GM12878 (cell line): ENCODE measurements around the gene OR6X1. TPM values are rescaled to one million over a fixed set of nuclear protein-coding genes. Genes with fewer than 3 reads are reported as not detected.

ENCODE experiments used
- ATAC-seq: fragments of 200-7000 bp; cut with Tn5 transposase; 3 replicates; pipeline ENCODE4 v1.9.1; 2020; ENCODE audit warnings: mild to moderate bottlenecking, moderate library complexity
- BruUV-seq: library from RNA; stranded (reverse); fragments of 400-500 nt; replicated peaks from 2 replicates; lab custom pipeline; 2021; lab: Mats Ljungman, UMichigan
- CTCF ChIA-PET: fragments of 300-600 bp; sonication (Branson Sonifier 250); formaldehyde crosslinking; extraction: SDS; loops from one replicate; lab custom pipeline; 2021; ENCODE audit warnings: inconsistent platforms; lab: Yijun Ruan, JAX
- POLR2A ChIA-PET: fragments of 350-600 bp; formaldehyde crosslinking; extraction: SDS; loops from one replicate; lab custom pipeline; 2021; ENCODE audit warnings: inconsistent platforms; lab: Charles Lee
- RAD21 ChIA-PET: fragments of 300-600 bp; sonication (Branson Sonifier 250); formaldehyde crosslinking; loops from one replicate; lab custom pipeline; 2023; ENCODE audit warnings: antibody characterized with exemption; ENCODE audit not compliant: unreplicated experiment; lab: Charles Lee
- SMC1A ChIA-PET: fragments of 300-600 bp; sonication (Branson Sonifier 250); formaldehyde crosslinking; loops from one replicate; lab custom pipeline; 2023; ENCODE audit not compliant: unreplicated experiment, uncharacterized antibody; lab: Charles Lee
- DNase-seq: peaks from one replicate; pipeline ENCODE4 v3.0.0-alpha.2; 2011; ENCODE audit warnings: low read depth, low spot score
- FAIRE-seq: peaks from 3 replicates; lab custom pipeline; 2011; peaks lifted over from hg19 to GRCh38; lab: Jason Lieb, UNC
- H2AFZ ChIP-seq: 2 replicates; pipeline ENCODE4 v1.6.0; 2011; ENCODE audit warnings: low read depth, low read length, control low read depth; ENCODE audit not compliant: control insufficient read depth
- H3K27ac ChIP-seq: 2 replicates; pipeline ENCODE4 v1.5.1; 2011; ENCODE audit warnings: control low read depth; ENCODE audit not compliant: control insufficient read depth, insufficient read depth
- H3K27me3 ChIP-seq, 2 experiments: replicated peaks in 1 of 2; 2 replicates each; pipeline versions ENCODE4 v1.6.0 to v1.6.1; 2011; ENCODE audit warnings: low read length in 1 of 2; ENCODE audit not compliant: control insufficient read depth in 2 of 2, insufficient read depth in 2 of 2
- H3K36me3 ChIP-seq, 2 experiments: 2 replicates each; pipeline ENCODE4 v1.5.1; 2011; ENCODE audit warnings: low read length in 1 of 2; ENCODE audit not compliant: control insufficient read depth in 2 of 2, insufficient read depth in 2 of 2
- H3K4me1 ChIP-seq: 2 replicates; pipeline ENCODE4 v1.6.1; 2011; ENCODE audit warnings: mild to moderate bottlenecking, low read length, moderate library complexity, mixed read lengths; ENCODE audit not compliant: control insufficient read depth, insufficient read depth
- H3K4me2 ChIP-seq: 2 replicates; pipeline ENCODE4 v1.6.0; 2011; ENCODE audit warnings: control low read depth; ENCODE audit not compliant: control insufficient read depth, insufficient read depth
- H3K4me3 ChIP-seq: fragments of 200-600 bp; sonication (generic); 2 replicates; pipeline ENCODE4 v1.5.1; 2016
- H3K79me2 ChIP-seq: 2 replicates; pipeline ENCODE4 v1.6.0; 2011; ENCODE audit warnings: low read length; ENCODE audit not compliant: control insufficient read depth, insufficient read depth
- H3K9ac ChIP-seq: 2 replicates; pipeline ENCODE4 v1.8.0; 2011; ENCODE audit warnings: low read length, control low read depth, mixed read lengths; ENCODE audit not compliant: control insufficient read depth, insufficient read depth
- H3K9me3 ChIP-seq: replicated peaks from 3 replicates; pipeline ENCODE4 v1.5.1; 2011; ENCODE audit warnings: mild to moderate bottlenecking, low read length; ENCODE audit not compliant: control insufficient read depth, insufficient read depth
- H4K20me1 ChIP-seq: 2 replicates; pipeline ENCODE4 v1.6.0; 2011; ENCODE audit not compliant: control insufficient read depth, insufficient read depth
- ATF7 ChIP-seq: fragments of 450-650 bp; IDR thresholded peaks from 2 replicates; pipeline ENCODE4 v1.6.1; 2016; ENCODE audit warnings: low read depth, mild to moderate bottlenecking
- BMI1 ChIP-seq: fragments of 450-650 bp; IDR thresholded peaks from 2 replicates; pipeline ENCODE4 v1.6.1; 2016; ENCODE audit warnings: mild to moderate bottlenecking, moderate library complexity, borderline replicate concordance
- EGR1 ChIP-seq, 2 experiments: IDR thresholded peaks; 1 replicate in 1 of 2; 2 replicates in 1 of 2; pipeline ENCODE4 v1.6.1; 2011 to 2012; ENCODE audit warnings: low read depth in 2 of 2, low read length in 2 of 2, borderline replicate concordance in 1 of 2, mild to moderate bottlenecking in 1 of 2, moderate library complexity in 1 of 2
- GATAD2B ChIP-seq: fragments of 450-650 bp; conservative IDR thresholded peaks from 2 replicates; pipeline ENCODE4 v1.6.1; 2017; ENCODE audit warnings: low read depth, mild to moderate bottlenecking, moderate library complexity
- HDAC2 ChIP-seq: fragments of 200-600 bp; sonication (generic); IDR thresholded peaks from 2 replicates; pipeline ENCODE4 v1.6.1; 2017
- KLF5 ChIP-seq: fragments of 450-650 bp; IDR thresholded peaks from 2 replicates; pipeline ENCODE4 v1.6.1; 2014; ENCODE audit warnings: mild to moderate bottlenecking; ENCODE audit not compliant: partially characterized antibody
- NFYA ChIP-seq: IDR thresholded peaks from 2 replicates; pipeline ENCODE4 v1.6.1; 2011; ENCODE audit warnings: low read depth, mild to moderate bottlenecking, low read length, improper control_type of control experiment, borderline replicate concordance
- PAX5 ChIP-seq: IDR thresholded peaks from 2 replicates; pipeline ENCODE4 v1.6.1; 2011; ENCODE audit warnings: low read depth, low read length, borderline replicate concordance
- POLR2A ChIP-seq: IDR thresholded peaks from 2 replicates; pipeline ENCODE4 v1.6.1; 2011; ENCODE audit warnings: low read depth, mild to moderate bottlenecking, low read length
- POU2F2 ChIP-seq: IDR thresholded peaks from 3 replicates; pipeline ENCODE4 v1.6.1; 2011; ENCODE audit warnings: low read depth, mild to moderate bottlenecking, low read length, borderline replicate concordance
- RAD21 ChIP-seq: IDR thresholded peaks from 2 replicates; pipeline ENCODE4 v1.6.1; 2011; ENCODE audit warnings: mild to moderate bottlenecking, low read depth, low read length, moderate library complexity; ENCODE audit not compliant: insufficient read depth
- RB1 ChIP-seq: fragments of 450-650 bp; formaldehyde crosslinking; IDR thresholded peaks from 2 replicates; pipeline ENCODE4 v1.6.1; 2017; ENCODE audit warnings: mild to moderate bottlenecking, borderline replicate concordance
- SIN3A ChIP-seq: IDR thresholded peaks from 2 replicates; pipeline ENCODE4 v1.6.1; 2012; ENCODE audit warnings: low read depth, low read length, improper control_type of control experiment
- SIX5 ChIP-seq: IDR thresholded peaks from 2 replicates; pipeline ENCODE4 v1.6.1; 2011; ENCODE audit warnings: mild to moderate bottlenecking, low read depth, low read length, moderate library complexity; ENCODE audit not compliant: severe bottlenecking
- SPI1 ChIP-seq: IDR thresholded peaks from 2 replicates; pipeline ENCODE4 v1.6.1; 2011; ENCODE audit warnings: low read depth, mild to moderate bottlenecking, low read length, moderate library complexity, borderline replicate concordance; ENCODE audit not compliant: insufficient read depth
- ZNF217 ChIP-seq: fragments of 450-650 bp; IDR thresholded peaks from 2 replicates; pipeline ENCODE4 v1.6.1; 2017; ENCODE audit warnings: antibody characterized with exemption, mild to moderate bottlenecking
- ZSCAN29 ChIP-seq: fragments of 450-650 bp; IDR thresholded peaks from 2 replicates; pipeline ENCODE4 v1.6.1; 2017; ENCODE audit warnings: mild to moderate bottlenecking, moderate library complexity
- WGBS: methylation state at CpG from one replicate; pipeline ENCODE4 v1.1.6; 2016; ENCODE audit warnings: low lambda C conversion rate; ENCODE audit not compliant: insufficient replicate concordance, insufficient coverage; ENCODE audit errors: missing lambda C conversion rate; 5-methylcytosine and 5-hydroxymethylcytosine counted together
- in situ Hi-C: fragments of 300-500 bp; cut with MboI; formaldehyde crosslinking; loops from 9 replicates; pipeline ENCODE4 v1.14.3; 2018; ENCODE audit warnings: mixed read lengths
- intact Hi-C: fragments of 100-400 bp; cut with micrococcal nuclease; formaldehyde crosslinking; loops from one replicate; pipeline ENCODE4 v1.14.2; 2022; ENCODE audit not compliant: unreplicated experiment
- polyA plus RNA-seq, 11 experiments: library from polyadenylated mRNA; depleted of rRNA in 4 of 11; unstranded in 6 of 11; stranded (reverse) in 5 of 11; fragments of >200 nt; fragmentation: Nextera tagmentation in 4 of 11; fragmentation: Illumina TruSeq in 1 of 11; extraction: Ambion mirVana in 4 of 11; extraction: Trizol in 1 of 11; gene quantifications; 1 replicate in 1 of 11; 2 replicates in 10 of 11; pipeline versions ENCODE4 v1.2.1 to v1.2.3, GENCODE V29; 2011 to 2016; ENCODE audit warnings: inconsistent platforms in 2 of 11, missing spikeins in 2 of 11, low read depth in 1 of 11
- total RNA-seq, 4 experiments: library from RNA; depleted of rRNA in 3 of 4; stranded (reverse); fragments of >200 nt in 3 of 4; fragmentation: Illumina TruSeq in 1 of 4; extraction: Trizol in 1 of 4; gene quantifications; 2 replicates each; pipeline versions ENCODE4 v1.2.1 to v1.2.3, GENCODE V29; 2013 to 2021
- TF ChIP-seq, protein P1 (sequence below): IDR thresholded peaks from 2 replicates; pipeline ENCODE4 v1.6.1; 2012; ENCODE audit warnings: low read length, inconsistent platforms
- TF ChIP-seq, protein P2 (sequence below): IDR thresholded peaks from 2 replicates; pipeline ENCODE4 v1.6.1; 2012; ENCODE audit warnings: low read depth, low read length, improper control_type of control experiment
- TF ChIP-seq, protein P3 (sequence below): IDR thresholded peaks from 2 replicates; pipeline ENCODE4 v1.6.1; 2011; ENCODE audit warnings: low read depth, low read length, improper control_type of control experiment, borderline replicate concordance

The OR6X1 gene
- total and polyA plus RNA-seq, 10 of the 15 experiments (the other 5 are each of a cell fraction or from before 2014, with no cell fraction given): not detected

DNA sequence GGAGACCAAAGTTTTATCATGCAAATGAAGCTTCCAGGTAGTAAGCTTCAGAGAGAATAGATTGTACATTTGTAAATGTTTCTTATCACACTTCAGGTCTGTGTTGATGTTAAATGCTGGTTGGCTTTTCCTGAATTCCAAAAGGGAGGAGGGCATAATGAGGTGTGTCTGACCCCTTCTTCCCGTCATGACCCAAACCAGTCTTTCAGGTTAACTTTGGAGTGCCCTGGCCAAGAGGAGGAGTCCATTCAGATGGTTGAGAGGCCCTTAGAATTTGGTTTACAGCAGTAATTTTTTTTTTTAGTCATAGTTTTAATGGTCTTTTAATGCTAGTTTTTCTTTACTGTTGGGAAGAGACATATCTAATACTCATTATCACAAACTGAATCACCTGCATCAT, 2.5 kb downstream of the OR6X1 start:
- no peak for TF ChIP-seq ZNF217
- no peak for TF ChIP-seq SIX5
- no peak for TF ChIP-seq GATAD2B
- TF ChIP-seq, protein P1, sequence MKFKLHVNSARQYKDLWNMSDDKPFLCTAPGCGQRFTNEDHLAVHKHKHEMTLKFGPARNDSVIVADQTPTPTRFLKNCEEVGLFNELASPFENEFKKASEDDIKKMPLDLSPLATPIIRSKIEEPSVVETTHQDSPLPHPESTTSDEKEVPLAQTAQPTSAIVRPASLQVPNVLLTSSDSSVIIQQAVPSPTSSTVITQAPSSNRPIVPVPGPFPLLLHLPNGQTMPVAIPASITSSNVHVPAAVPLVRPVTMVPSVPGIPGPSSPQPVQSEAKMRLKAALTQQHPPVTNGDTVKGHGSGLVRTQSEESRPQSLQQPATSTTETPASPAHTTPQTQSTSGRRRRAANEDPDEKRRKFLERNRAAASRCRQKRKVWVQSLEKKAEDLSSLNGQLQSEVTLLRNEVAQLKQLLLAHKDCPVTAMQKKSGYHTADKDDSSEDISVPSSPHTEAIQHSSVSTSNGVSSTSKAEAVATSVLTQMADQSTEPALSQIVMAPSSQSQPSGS: no peak
- no peak for TF ChIP-seq NFYA
- no peak for TF ChIP-seq KLF5
- TF ChIP-seq HDAC2: no peak
- no peak for TF ChIP-seq POLR2A
- TF ChIP-seq SPI1: no peak
- TF ChIP-seq RAD21: no peak
- no peak for TF ChIP-seq SIN3A
- no peak for TF ChIP-seq ZSCAN29
- no peak for TF ChIP-seq PAX5
- TF ChIP-seq, protein P2, sequence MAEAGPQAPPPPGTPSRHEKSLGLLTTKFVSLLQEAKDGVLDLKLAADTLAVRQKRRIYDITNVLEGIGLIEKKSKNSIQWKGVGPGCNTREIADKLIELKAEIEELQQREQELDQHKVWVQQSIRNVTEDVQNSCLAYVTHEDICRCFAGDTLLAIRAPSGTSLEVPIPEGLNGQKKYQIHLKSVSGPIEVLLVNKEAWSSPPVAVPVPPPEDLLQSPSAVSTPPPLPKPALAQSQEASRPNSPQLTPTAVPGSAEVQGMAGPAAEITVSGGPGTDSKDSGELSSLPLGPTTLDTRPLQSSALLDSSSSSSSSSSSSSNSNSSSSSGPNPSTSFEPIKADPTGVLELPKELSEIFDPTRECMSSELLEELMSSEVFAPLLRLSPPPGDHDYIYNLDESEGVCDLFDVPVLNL: no peak
- TF ChIP-seq BMI1: no peak
- no peak for TF ChIP-seq ATF7
- no peak for TF ChIP-seq EGR1 (IDR thresholded peaks at IDR 0.05; ENCODE audit: borderline replicate concordance in 1 of 2, low read depth in 2 of 2, low read length in 2 of 2)
- TF ChIP-seq POU2F2: no peak
- TF ChIP-seq, protein P3, sequence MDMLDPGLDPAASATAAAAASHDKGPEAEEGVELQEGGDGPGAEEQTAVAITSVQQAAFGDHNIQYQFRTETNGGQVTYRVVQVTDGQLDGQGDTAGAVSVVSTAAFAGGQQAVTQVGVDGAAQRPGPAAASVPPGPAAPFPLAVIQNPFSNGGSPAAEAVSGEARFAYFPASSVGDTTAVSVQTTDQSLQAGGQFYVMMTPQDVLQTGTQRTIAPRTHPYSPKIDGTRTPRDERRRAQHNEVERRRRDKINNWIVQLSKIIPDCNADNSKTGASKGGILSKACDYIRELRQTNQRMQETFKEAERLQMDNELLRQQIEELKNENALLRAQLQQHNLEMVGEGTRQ: no peak
- no peak for TF ChIP-seq RB1
- SMC1A ChIA-PET: no interaction called here

More for the DNA sequence above, 2.5 kb downstream of the OR6X1 start:
- no peaks in the 10 kb centered on the region for H3K36me3 ChIP-seq
- ChIA-PET POLR2A (no interaction called here), CTCF (no interaction called here), RAD21 (no interaction called here)
- no peak overlapping the region for H2AFZ ChIP-seq
- no peaks in the 10 kb centered on the region for H4K20me1 ChIP-seq
- intact Hi-C loops: no loop called here
- H3K4me3 ChIP-seq: no peak overlapping the region
- no peak overlapping the region for H3K4me2 ChIP-seq
- DNase-seq: no peak
- H3K27me3 ChIP-seq: no peaks in the 10 kb centered on the region; a peak in 1 of 4 replicates
- BruUV-seq: no TSS peak
- no peak for FAIRE-seq
- no peaks in the 10 kb centered on the region for H3K4me1 ChIP-seq
- H3K9ac ChIP-seq: no peak overlapping the region
- WGBS: 0% methylated on average over 1 of the region's 1 CpG
- H3K9me3 ChIP-seq: no peaks in the 10 kb centered on the region
- H3K27ac ChIP-seq: no peak overlapping the region
- no peaks in the 10 kb centered on the region for H3K79me2 ChIP-seq
- no peak for ATAC-seq
- in situ Hi-C loops: no loop called here
